Calu3 (cell line): ENCODE results near the gene NAT10. TPM values are rescaled to one million over a fixed set of nuclear protein-coding genes. Genes with fewer than 3 reads are reported as not detected.

ENCODE experiments used
- BruUV-seq: library from RNA; stranded (reverse); fragments of 400-500 nt; replicated peaks from 2 replicates; lab custom pipeline; 2021; lab: Mats Ljungman, UMichigan
- CTCF ChIA-PET: fragments of 300-600 bp; sonication (Branson Sonifier 250); formaldehyde crosslinking; loops from one replicate; lab custom pipeline; 2022; ENCODE audit warnings: antibody characterized with exemption; lab: Charles Lee
- DNase-seq: peaks from one replicate; pipeline ENCODE4 v3.0.0; 2022
- H3K27ac Mint-ChIP-seq: one replicate; pipeline ENCODE4 v1.8.0; 2022; ENCODE audit warnings: mixed read lengths; ENCODE audit not compliant: unreplicated experiment
- H3K27me3 Mint-ChIP-seq: one replicate; pipeline ENCODE4 v1.8.0; 2022; ENCODE audit warnings: mixed read lengths; ENCODE audit not compliant: unreplicated experiment
- H3K36me3 Mint-ChIP-seq: one replicate; pipeline ENCODE4 v1.8.0; 2022; ENCODE audit warnings: mild to moderate bottlenecking, moderate library complexity, mixed read lengths; ENCODE audit not compliant: insufficient read depth, unreplicated experiment
- H3K4me1 Mint-ChIP-seq: one replicate; pipeline ENCODE4 v1.8.0; 2022; ENCODE audit warnings: mild to moderate bottlenecking, low read depth, mixed read lengths; ENCODE audit not compliant: unreplicated experiment
- H3K4me3 Mint-ChIP-seq: one replicate; pipeline ENCODE4 v1.8.0; 2022; ENCODE audit warnings: mild to moderate bottlenecking, low read depth, moderate library complexity, mixed read lengths; ENCODE audit not compliant: unreplicated experiment
- H3K9me3 Mint-ChIP-seq: one replicate; pipeline ENCODE4 v1.8.0; 2022; ENCODE audit warnings: low read depth, mixed read lengths; ENCODE audit not compliant: unreplicated experiment
- CTCF ChIP-seq: fragments of 200-600 bp; IDR thresholded peaks from one replicate; pipeline ENCODE4 v1.8.0; 2022; ENCODE audit warnings: antibody characterized with exemption; ENCODE audit not compliant: unreplicated experiment
- intact Hi-C: fragments of 100-400 bp; cut with micrococcal nuclease; formaldehyde crosslinking; loops from one replicate; pipeline ENCODE4 v1.10.0; 2022; ENCODE audit not compliant: unreplicated experiment
- total RNA-seq: library from RNA; stranded (reverse); gene quantifications from 2 replicates; pipeline ENCODE4 v1.2.3, GENCODE V29; 2022

The NAT10 gene
- total RNA-seq, 1 experiment from 2014 or later, result 80.1 TPM

DNA sequence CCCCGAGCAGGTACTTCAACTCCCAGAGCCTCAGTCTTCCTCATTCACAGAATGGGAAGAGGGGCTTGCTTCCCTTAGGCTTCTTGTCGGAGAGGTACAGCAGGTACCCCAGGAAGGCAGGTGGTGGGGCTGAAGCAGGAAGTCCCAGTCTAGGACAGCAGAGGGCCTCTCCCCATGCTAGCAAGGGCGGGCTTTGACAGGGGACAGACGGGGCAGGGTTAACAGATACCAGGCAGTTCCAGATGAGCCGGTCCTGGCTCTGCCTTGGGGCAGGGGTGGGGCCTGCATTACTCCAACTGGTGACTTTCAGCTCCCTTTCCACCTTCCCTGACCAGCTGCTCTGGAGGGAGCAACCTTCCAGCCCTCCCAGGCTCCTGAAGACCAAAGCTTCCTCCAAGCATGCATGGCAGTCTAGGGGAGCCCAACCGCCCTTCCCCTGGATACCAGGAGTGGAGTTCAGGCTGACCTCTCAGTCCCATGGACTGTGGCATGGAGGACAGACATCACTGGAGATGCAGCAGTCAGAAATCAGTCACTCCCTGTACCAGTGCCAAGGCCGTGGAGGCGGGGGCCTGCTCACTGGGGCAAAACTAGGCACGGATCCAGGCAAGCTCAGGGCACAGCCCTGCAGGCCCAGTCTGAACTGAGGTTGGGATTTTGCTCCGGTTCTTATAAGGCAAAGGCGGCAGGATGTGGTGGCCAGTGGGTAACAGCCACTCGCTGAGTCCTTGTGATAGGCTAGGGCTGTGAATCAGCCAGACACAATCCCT, 60.5 kb downstream of the NAT10 start:
- no peaks in the 10 kb centered on the region for H3K27me3 Mint-ChIP-seq
- no peak for TF ChIP-seq CTCF
- no peaks in the 10 kb centered on the region for H3K9me3 Mint-ChIP-seq
- CTCF ChIA-PET, result no interaction called here
- H3K4me3 Mint-ChIP-seq, result no peak overlapping the region
- peaks cover 39% of the 10 kb centered on the region for H3K36me3 Mint-ChIP-seq
- no TSS peak for BruUV-seq
- no peak for DNase-seq
- no peak overlapping the region for H3K27ac Mint-ChIP-seq
- intact Hi-C loops, result no loop called here
- H3K4me1 Mint-ChIP-seq, result peaks cover 8% of the 10 kb centered on the region

DNA sequence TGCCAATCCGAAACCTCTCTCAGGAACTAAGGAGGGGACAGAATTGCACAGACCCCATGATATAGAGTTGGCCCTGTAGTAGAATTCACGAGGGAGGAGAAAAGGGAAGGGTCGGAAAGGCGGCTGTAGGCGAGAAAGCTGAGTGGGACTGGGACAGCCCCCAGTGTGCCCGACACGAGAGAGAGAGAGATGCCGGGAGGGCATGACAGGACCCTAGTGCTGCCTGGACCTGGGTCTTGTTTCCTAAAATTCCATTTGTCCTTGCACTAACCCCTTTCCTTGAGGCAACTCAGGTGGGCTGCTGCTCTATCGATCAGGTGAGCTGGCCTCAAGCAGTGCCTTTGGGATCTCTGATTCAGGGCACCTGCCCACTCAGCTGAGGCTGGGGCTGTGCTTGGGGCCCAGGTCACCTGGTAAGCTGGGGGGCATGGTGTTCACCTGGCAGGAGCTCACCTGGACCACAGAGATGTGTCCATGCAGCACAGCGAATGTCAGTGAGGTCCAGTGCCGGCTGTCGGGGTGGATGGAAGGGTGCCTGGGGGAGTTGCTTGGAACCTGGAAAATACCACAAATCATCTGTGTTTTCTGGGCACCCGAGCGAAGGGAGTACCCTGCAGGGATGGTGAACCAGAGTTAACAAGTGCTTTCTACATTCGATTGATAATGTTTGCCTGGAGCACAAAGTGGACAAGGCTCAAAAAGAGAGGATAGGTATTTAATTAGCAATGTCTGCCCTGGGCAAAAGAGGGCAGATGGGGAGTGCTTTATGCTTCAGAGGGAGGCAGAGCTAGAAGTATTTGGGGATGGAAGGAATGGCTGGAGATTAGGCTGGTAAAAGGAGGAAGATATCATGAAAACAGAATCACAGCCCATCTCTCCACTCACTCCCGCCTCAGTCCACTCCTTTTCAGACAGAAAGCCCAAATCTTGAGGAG, 61.6 kb downstream of the NAT10 start:
- intact Hi-C loops, result no loop called here
- TF ChIP-seq CTCF, result no peak
- H3K27me3 Mint-ChIP-seq, result no peaks in the 10 kb centered on the region
- no peak overlapping the region for H3K27ac Mint-ChIP-seq
- no peaks in the 10 kb centered on the region for H3K9me3 Mint-ChIP-seq
- peaks cover 8% of the 10 kb centered on the region for H3K4me1 Mint-ChIP-seq
- BruUV-seq, result no TSS peak
- peaks cover 35% of the 10 kb centered on the region for H3K36me3 Mint-ChIP-seq
- CTCF ChIA-PET, result no interaction called here
- no peak overlapping the region for H3K4me3 Mint-ChIP-seq
- DNase-seq, result no peak

- TF ChIP-seq CTCF, result no peak
- no TSS peak for BruUV-seq
- Mint-ChIP-seq H3K4me3 (no peak overlapping the region), H3K27me3 (no peaks in the 10 kb centered on the region), H3K36me3 (peaks cover 35% of the 10 kb centered on the region), H3K9me3 (no peaks in the 10 kb centered on the region), H3K4me1 (peaks cover 8% of the 10 kb centered on the region), H3K27ac (no peak overlapping the region)
- no peak for DNase-seq
- CTCF ChIA-PET, result no interaction called here
- intact Hi-C loops, result no loop called here
These were observed 62.5 kb downstream of the NAT10 start for GRCh38 chr11:34167961-34168360.

GRCh38 chr11:34168642-34169420, 63.4 kb downstream of the NAT10 start:
- CTCF ChIA-PET, result no interaction called here

More at GRCh38 chr11:34168642-34169420, 63.4 kb downstream of the NAT10 start:
- no peak overlapping the region for H3K27ac Mint-ChIP-seq
- H3K4me3 Mint-ChIP-seq, result no peak overlapping the region
- no peak for DNase-seq
- peaks cover 35% of the 10 kb centered on the region for H3K36me3 Mint-ChIP-seq
- no peaks in the 10 kb centered on the region for H3K27me3 Mint-ChIP-seq
- no TSS peak for BruUV-seq
- peaks cover 8% of the 10 kb centered on the region for H3K4me1 Mint-ChIP-seq
- intact Hi-C loops, result no loop called here
- TF ChIP-seq CTCF, result no peak
- H3K9me3 Mint-ChIP-seq, result no peaks in the 10 kb centered on the region
